GM19351 (cell line): ENCODE measurements around the gene RCL1.

Experiments used
- ATAC-seq: cut with Tn5 transposase; IDR thresholded peaks from one replicate; pipeline ENCODE4 v1.9.1; 2021; ENCODE audit warnings: mild to moderate bottlenecking, moderate library complexity; ENCODE audit not compliant: unreplicated experiment

The RCL1 gene

GRCh38 chr9:4838189-4838546 is 45.4 kb downstream of the RCL1 start:
- no peak for ATAC-seq

- no peak for ATAC-seq
These were observed 46.7 kb downstream of the RCL1 start for GRCh38 chr9:4839470-4839912.

DNA sequence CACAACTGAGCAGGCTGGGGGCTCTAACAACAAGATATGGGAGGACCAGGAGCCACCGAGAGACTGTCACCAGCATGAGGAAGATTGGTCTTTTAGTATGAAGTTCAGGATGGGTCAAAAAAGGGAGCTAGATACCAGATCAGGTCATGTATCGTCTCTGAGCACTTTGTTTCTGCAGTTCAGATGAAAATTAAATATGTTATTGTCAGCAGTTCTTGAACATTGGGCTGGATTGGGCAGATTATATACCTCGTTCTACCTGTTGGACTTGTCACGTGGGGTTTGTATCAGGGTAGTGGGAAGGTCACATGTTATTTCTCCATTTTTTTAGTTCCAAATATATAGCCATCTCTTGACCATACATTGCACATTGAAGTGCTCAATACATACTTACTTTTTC is 47.3 kb downstream of the RCL1 start:
- no peak for ATAC-seq

DNA sequence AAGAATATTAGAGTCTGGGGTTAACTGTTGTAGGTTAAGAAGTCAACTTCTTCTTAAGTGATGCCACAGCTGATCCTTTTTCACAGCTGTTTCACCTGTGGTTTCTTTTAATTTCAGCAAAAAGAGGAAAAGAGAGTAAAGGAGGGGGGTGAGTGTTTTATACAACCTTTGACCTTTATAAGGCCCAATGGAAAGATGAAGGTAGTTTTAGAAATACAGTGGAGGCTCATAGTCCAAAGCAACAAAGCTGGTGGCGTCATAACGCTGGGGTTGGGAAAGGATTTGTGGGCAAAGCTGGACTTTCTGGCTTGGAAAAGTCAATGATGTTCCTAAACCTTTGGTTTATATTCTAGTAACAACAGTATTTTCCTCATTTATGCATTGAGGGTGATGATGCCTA is 49.5 kb downstream of the RCL1 start:
- ATAC-seq = no peak

DNA sequence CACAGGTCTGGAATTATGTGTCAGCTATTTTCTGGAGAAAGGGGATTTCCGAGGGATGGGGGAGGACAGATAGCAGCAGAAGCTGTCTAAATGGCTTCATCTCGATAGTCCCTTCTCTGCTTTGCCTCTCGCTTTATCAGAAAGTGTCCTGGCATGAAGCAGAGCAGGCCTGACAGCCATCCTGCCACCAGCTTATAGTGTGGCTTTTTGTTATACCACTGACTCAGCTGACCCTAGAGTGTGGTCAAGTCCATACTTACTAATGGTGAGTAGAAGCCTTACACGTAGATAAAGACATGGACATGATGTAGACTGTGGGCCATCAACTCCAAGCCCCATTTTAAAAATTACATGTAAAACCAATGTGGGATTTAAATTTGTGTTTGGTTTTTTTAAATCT is 50.0 kb downstream of the RCL1 start:
- no peak for ATAC-seq

DNA sequence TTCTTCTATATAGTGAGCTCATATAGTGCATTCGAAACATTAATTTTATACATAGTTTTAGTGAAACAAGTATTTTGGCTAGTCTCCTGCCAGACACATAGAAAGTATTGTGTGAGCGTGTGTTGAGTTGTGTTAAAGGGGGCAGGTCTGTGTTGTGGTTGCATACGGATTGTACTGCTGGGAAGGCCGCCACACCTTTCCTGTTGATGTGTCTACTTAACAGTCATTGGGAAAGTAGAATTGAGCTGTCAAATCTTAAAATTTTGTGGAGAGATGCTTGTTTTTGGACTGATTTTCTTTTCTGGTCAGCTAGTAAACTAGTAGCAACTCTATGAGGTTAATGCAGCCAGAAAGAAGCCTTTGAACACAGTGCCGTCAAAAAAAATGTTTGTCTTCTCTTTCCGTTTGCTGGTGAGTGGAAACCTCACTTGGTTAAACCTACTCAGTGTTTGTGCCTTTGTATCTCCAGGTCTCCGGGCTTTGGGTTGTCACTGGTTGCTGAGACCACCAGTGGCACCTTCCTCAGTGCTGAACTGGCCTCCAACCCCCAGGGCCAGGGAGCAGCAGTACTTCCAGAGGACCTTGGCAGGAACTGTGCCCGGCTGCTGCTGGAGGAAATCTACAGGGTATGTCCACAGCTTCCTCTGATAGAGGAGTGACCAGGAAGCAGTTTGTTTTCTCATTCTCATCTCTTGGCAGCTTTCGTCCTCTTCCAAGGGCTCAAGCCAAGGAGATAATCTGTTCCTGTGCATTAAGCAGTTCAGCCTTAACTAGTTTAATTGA is 51.5 kb downstream of the RCL1 start:
- ATAC-seq = no peak

DNA sequence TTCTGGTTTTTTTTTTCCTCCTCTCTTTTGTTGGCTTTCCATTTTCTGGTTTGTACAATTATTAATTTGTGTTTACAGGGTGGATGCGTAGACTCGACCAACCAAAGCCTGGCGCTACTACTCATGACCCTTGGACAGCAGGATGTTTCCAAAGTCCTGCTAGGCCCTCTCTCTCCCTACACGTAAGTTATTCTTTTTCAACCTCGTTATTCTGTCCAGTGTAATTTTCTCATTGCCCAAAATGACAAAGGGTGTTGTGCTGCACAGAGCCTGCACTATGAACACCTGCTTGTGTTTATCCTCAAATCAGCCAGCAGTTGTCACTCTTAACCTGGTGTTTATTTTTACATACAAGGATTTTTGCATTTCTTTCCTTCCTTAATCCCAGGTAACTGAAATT is 56.6 kb downstream of the RCL1 start:
- no peak for ATAC-seq

DNA sequence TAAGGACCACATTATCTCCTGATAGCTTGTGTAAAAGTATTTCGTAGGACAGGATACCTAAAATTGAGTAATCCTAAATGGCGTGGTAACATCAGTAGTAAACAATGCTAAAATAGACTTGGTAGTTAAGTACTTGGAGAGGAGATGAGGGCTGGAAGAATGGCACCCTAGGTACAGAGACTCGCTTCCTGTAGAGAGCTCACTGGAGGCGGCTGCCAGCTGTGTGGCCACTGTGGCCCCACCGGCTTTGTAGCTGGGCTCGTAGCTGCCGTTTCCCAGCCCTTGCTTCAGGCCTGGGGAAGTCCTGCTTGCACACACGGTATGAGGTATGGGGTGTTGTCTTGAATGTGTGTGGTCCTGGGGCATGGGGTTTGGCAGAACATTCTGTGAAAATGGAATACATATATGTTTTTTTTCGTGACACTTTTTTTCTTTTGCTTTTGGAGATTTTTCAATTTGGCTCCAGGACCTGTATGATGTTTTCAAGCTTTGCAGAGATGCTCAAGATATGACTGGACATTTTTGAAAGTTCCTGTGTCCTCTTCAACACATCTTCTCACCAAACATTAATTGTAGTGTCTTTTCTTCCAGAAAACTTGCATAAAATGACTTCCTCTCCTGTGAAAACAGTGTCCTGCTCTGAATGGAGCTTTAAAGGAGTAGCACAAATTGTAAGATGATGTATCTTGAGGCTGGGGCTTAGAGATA is 58.0 kb downstream of the RCL1 start:
- no peak for ATAC-seq

DNA sequence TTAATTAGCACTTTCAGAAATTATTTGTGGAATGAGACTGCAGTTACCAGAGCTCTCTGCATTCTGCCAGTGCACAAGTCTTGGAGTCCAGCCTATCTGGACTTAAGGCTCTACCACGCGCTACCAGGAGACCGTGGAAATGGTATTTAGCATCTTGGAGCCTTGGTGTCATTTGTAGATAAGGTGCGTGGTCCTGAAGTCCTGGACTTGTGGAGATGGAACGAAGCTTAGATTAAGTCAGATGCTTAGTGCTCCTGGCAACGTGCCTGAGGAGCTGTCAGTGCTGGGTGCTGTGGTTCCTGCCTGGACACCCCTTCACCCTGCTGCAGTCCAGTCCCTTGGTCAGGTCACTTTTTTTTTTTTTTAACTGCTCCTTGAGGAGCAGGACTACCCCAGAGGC is 59.7 kb downstream of the RCL1 start:
- ATAC-seq = no peak

GRCh38 chr9:4854265-4854590 is 61.5 kb downstream of the RCL1 start:
- no peak for ATAC-seq

DNA sequence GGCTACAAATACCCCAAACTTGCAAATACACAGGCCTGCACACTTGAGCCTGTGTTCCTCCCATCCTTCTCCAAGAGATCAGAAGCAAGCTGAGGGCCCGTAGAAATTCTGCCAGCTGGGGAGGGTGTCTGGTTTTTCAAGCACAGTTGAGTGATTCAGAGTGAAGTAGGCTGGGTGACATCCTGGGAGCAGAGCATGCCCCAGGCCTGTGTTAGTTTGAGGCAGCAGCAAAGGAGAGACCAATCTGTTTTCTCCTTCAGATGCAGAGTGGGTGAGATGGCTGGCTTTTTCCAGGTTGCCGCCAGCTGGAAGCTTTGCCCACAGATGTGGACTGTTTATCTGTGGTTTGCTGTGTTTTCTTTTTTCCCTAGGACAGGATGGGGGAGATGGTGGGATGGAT is 63.1 kb downstream of the RCL1 start:
- no peak for ATAC-seq

- no peak for ATAC-seq
These were observed 64.5 kb downstream of the RCL1 start for GRCh38 chr9:4857163-4857810.

DNA sequence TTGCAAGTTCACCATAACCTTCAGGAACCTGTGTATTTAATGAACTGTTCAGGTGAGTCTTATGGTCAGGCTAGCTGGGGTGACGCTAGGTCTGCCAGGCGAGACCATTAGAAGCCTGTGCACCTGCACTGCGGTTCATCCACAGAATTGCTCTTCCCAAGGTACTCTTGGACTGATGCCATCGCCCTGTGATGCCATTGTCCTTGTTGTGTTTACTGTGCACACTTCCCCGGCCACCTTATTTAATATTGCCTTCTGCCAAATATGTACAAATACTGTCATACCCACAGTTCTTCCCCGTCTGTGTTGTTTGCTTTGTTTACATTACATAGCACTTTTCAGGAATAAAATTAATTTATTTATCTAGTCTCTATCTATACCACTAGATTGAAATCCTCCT is 66.3 kb downstream of the RCL1 start:
- ATAC-seq = no peak

GRCh38 chr9:4860383-4860782 is 67.6 kb downstream of the RCL1 start:
- ATAC-seq = no peak

GRCh38 chr9:4861145-4861544 is 68.4 kb downstream of the RCL1 start:
- no peak for ATAC-seq

DNA sequence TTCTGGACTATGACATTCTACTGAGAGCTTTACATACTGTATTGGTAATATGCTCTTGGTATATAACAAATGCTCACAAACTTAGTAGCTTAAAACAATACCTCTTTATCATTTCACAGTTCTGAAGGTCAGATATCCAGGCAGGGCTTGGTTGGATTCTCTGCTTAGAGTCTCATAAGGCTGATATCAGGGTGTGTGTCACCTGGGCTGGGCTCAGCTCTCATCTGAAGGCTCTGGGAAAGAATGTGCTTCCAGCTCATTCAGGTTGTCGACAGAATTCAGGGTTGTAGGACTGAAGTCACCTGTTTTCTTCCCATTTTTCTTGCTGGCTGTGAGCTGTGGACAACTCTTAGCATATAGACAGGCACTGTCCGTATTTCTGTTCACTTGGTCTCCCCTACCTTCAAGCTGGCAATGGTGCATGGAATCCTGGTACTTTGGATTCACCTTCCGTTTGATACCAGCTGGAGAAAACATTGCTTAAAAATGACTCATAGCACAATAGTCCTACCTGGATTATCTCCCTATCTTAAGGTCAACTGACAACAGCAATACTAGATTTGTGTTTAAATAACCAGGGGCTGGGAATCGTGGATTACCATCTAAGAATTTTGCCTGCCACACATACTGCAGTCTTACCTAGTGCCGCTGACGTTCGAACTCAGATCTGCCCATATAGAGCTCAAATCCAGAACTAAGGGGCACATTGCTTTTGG is 69.2 kb downstream of the RCL1 start:
- ATAC-seq = no peak

DNA sequence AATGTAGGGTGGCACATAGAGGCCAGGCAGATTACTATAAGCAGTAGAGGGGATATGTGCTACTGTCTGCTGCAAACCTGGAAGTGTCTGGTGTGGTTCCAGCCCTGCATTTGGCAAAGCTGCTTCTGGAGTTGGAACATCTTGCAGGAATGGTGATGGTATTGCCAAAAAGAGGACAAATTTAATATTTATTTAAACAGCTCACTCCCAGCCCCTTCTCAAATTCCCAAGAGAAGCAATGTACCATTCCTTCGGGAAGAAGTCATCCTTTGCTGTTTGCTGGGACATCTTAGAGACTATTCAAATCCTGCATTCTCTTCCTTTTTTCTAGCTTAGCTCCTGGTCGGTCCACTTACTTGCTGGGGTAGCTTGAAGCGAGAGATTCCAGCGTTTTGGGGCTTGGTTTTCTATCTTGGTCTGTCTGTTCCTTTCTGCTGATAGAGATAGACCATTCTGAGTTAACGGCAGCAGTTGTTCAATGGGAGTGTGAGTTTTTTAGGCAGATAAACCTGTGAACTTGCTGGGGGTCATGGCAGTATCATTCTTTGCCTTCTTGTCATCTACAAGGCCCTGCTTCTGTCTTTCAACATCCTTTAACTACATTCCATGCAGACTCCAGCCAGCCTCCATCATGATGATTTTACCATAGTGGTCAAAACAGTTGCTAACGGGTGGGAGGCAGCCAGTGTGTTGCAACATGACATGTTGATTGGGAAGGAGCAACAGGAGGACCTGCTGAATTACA is 69.9 kb downstream of the RCL1 start:
- ATAC-seq = no peak

GRCh38 chr9:4864234-4864661 is 71.5 kb downstream of the RCL1 start:
- ATAC-seq = no peak

DNA sequence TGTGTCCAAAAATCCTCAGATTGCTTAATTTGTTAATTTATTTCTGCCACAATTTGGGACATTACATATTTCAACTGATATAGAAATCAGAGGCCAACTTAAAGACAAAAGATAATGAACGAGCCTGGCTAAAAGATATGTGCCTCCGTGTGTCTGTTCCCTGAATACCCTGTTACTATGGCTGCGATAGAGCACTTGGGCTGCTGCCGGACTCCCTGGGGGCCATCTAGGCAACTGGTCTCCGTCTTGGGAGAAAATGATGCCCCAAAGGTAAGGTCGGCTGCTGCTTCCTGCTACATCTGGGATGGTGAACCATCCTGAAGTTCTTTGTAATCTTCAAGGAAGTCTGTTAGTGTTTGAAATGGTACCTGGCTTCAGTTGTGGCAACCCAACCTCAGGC is 72.0 kb downstream of the RCL1 start:
- ATAC-seq = no peak

DNA sequence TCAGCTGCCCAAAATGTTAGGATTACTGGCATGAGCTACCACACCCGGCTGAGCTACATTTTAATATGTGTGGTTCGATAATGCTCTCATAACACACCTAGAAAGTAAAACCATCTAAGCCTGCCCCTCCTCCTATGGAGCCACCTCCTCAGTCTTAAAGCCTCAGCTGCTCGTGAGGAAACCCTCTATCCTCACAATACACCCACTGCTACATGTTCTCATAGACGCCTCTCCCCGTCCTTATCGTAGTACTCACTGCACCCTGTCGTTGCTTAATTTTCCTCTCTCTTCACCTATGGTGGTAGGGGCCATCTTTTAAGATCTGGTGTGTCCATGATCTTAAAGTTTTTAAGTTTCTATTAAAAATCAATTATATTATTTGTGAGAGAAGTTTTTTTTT is 72.9 kb downstream of the RCL1 start:
- no peak for ATAC-seq
